HG03571 (cell line): ENCODE data around the gene TATDN2.
"Not testable (repeated sequence)": the region's sequence is repeated elsewhere in the genome, so short reads cannot be mapped to it uniquely, and the experiment has no call there.

Source experiments
- ATAC-seq: cut with Tn5 transposase; IDR thresholded peaks from one replicate; pipeline ENCODE4 v1.9.1; 2021; ENCODE audit not compliant: unreplicated experiment

TATDN2 gene

GRCh38 chr3:10266936-10267335 lies 18.7 kb downstream of the TATDN2 start:
- ATAC-seq = not testable (repeated sequence)

DNA sequence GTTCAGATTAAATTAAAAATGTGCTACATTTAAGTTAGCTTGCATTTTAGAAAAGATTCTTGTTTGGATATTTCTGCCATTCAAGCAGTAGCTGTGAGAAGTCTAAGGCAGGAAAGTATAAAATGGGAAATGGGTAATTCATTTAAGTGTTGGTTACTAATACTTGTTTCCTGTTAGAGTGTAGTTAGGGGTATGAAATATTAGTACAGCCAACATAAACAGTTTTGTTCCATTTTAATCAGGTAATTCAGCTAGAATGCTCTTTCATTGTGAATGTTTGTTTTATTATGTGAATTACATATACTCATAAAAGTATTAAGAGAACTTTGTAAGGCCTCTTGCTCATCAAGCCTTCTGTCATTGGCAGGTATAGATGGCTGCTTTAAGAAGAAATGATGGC lies 19.9 kb downstream of the TATDN2 start:
- no peak for ATAC-seq

DNA sequence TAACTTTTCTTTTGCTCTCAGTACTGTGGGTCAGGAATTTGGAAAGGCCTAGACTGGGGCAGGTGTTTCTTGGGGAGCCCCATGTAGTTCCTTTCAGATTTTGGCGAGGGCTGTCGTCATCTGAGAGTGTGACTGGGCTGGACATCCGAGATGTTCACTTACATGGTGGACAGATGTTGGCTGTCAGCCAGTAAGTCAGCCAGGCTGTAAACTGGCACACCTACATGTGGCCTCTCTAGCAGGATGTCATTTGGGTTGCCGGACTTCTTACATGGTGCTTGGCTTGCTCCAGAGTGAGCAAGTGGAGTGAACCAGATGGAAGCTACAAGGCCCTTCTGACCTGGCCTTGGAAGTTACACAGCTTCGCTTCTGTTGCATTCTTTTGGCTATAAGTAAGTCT lies 20.7 kb downstream of the TATDN2 start:
- no peak for ATAC-seq

GRCh38 chr3:10269443-10269842 lies 21.2 kb downstream of the TATDN2 start:
- ATAC-seq = no peak

DNA sequence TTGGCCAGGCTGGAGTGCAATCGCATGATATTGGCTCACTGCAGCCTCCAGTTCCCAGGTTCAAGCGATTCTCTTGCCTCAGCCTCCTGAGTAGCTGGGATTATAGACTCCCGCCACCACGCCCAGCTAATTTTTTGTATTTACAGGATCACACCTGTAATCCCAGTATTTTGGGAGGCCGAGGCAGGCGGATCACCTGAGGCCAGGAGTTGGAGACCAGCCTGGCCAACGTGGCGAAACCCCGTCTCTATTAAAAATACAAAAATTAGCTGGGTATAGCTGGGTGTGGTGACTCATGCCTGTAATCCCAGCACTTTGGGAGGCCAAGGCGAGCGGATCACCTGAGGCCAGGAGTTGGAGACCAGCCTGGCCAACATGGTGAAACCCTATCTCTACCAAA lies 24.2 kb downstream of the TATDN2 start:
- ATAC-seq = not testable (repeated sequence)

GRCh38 chr3:10272977-10273376 lies 24.7 kb downstream of the TATDN2 start:
- no peak for ATAC-seq

- no peak for ATAC-seq
These were observed 25.5 kb downstream of the TATDN2 start for GRCh38 chr3:10273702-10274305.

DNA sequence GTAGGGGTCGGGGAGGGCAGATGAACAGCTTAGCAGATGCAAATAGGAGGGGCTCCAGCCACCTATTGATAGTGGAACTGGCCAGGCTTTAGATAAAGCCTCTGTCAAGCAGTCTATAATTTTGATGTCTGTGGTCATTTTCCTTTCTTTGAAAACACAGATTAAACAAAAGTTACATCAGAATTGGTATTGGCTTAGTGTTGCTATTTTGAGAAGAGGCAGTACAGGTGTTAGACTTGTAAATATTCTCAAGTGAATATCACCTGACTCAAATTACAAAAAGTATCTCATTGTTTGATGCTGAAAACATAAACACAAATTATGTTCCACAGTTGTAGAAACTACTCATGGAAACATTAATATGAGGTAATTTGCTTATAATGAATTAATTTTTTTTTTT lies 26.3 kb downstream of the TATDN2 start:
- ATAC-seq = no peak

- ATAC-seq = no peak
These were observed 28.9 kb downstream of the TATDN2 start for GRCh38 chr3:10277115-10277625.

DNA sequence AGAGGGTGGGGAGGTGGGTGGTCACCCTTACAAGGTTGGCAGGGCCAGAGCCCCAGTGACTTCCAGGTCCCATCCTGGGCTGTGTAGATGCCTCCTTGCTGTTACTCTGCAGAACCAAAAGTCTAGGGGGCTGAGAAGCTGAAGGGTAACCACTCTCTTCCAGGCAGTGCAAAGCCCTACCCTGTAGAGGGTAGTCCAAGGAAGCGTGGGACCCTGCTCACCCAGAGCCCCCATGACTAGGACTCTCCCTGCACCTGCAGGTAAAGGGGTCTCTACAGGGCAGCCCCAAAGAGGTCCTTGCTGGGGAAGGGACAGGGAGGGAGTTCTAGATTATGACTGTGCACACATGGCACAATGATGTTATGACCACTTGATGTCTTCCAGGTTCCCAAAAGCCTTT lies 30.2 kb downstream of the TATDN2 start:
- ATAC-seq = no peak

DNA sequence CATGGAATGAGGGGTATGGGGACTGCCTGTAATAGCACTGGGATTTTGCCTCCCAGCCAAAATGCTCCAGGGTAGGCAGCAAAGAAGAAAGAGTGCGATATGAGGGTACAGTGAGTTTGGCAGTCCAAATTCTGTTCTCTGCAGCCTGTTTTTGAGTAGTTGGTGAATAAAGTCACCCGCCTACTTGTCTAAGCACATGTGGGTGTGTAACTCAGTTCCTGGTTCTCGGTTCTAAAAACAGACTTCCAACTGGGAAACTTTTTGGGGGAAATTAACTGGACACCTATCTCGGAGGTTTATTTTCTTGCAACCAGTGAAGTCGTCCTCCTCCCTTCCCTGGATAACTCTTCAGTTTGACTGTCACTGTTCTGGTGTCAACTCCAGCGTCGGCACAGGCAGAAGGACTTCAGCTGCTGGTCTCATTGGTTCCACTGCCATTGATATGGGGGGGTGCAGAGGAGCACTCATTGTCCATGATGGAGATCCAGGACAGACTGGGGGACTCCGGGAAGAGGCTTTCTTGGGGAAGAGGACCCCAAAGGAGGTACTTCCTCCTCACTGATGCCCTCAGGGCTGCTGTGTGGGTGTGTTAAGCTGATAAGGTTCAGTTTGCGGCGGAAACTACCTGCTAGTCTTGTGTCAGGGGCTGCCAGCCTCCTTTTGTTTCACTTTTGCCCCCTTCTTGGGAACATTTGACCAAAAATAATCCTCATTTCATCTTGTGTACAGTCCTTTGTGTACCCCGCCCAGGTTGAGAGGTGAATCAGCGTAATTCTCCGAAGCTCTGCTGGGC lies 31.3 kb downstream of the TATDN2 start:
- ATAC-seq = no peak

GRCh38 chr3:10280177-10280529 lies 31.9 kb downstream of the TATDN2 start:
- ATAC-seq = no peak

DNA sequence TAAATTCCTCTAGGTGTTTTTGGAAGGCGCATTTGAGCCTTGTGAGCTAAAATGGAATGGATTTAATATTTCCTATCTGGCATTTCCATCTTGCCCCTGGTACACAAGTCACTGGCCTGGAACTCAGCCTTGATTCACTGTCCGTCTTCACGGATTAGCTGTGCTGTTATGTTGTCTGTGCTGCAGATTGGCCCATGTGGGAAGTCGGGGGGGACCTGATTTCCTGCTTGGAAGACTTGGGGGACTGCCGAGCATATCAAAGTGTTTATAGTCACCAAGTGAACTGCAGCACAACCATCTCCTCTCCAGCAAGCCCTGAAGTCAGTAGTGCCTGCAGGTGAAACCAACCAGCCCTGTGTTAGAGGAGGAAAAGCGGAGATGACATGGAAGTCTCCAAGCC lies 32.3 kb downstream of the TATDN2 start:
- no peak for ATAC-seq

GRCh38 chr3:10281951-10282350 lies 33.7 kb downstream of the TATDN2 start:
- ATAC-seq = no peak

DNA sequence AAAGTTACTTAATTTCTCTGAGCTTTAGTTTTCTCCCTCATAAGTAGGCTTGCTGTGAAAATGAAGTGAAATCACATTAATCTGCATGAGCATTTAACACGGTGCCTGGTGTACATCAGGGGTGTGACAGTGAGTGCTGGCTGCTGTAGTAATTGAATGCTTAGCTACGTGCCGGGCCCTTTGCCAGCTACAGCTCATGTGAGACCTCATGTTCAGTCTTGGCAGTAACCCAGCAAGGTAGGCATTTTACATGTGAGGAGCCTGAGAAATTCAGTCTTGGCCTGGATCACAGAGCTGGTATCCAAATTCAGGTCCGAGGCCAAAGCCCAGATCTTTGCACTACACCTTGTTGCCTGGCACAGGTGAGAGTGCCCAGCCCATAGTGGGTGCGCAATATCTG lies 35.4 kb downstream of the TATDN2 start:
- no peak for ATAC-seq

DNA sequence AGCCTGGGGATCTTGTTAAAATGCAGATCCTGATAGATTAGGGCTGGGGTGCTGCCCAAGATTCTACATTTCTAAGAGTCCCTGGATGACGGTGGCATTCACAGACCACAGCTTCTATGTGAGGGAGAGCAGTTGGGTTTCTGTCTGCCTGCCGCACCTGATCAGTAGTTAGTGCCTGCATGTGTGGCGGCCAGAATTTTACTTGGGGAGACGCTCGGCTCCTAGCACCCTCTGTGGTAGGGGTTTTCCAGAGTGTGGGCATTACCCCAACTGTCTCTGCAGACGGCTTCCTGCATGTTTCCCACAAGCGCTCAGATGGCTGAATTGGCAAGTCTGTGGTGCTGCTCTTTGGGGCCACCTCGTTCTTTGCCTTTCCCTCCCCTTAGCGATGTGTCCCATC lies 36.2 kb downstream of the TATDN2 start:
- no peak for ATAC-seq

DNA sequence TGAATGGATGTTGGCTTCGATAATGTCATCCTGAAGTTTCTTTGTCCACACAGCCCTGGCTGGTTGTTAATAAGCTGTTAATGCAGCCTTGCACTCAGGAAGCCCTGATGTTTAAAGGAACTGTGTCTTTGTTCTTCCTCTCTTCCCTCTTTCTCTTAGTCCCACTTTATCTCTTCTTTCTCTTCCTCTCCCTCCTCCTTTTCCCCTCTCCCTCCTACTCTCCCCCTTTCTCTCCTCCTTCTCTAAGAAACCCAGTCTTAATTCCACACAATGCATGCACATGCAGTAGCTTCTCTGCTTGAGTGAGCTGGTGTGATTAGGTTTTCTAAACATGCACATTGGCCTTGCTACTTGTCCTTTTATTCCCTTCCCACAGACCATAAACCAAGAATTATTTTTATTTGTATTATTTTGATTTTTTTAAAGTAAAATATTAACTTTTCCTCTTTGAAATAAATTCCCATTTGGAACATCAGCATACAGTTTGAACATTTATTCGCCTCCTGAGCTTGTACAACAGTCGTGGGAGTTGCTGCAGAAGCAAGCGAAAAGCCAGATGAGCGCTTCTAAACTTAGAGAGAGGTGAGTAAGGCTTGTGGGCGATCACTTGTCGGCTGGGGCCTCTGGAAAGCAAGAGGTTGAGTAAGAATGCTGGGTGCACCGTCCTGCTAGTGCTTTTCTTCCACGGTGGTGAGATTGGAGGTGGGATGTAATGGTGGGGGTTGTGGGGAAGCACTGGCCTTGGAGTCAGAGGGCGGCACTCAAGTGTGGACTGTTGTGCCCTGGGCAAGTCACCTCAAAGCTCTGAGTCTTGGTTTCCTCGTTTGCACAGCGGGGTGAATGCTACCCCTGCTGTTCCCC lies 37.2 kb downstream of the TATDN2 start:
- ATAC-seq = no peak

DNA sequence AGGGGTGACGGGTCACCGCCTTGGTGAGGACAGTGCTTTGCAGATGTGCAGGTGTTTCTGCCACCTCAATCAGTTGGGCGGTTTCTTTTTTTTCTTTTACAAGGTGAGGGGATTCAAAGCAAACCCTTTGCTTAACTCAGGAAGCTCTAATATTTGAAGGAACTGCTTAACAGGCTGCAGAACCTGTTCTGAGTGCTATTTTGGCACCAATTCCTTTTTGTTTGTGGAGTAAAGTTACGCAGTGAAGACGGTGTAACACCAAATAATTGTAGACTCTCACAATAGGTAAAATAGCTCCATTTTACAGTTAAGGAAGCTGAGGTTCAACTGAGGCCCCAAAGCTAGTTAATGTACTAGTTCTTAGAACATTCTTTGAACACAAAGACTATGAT lies 37.9 kb downstream of the TATDN2 start:
- ATAC-seq = no peak

GRCh38 chr3:10286596-10287295 lies 38.5 kb downstream of the TATDN2 start:
- ATAC-seq = no peak

DNA sequence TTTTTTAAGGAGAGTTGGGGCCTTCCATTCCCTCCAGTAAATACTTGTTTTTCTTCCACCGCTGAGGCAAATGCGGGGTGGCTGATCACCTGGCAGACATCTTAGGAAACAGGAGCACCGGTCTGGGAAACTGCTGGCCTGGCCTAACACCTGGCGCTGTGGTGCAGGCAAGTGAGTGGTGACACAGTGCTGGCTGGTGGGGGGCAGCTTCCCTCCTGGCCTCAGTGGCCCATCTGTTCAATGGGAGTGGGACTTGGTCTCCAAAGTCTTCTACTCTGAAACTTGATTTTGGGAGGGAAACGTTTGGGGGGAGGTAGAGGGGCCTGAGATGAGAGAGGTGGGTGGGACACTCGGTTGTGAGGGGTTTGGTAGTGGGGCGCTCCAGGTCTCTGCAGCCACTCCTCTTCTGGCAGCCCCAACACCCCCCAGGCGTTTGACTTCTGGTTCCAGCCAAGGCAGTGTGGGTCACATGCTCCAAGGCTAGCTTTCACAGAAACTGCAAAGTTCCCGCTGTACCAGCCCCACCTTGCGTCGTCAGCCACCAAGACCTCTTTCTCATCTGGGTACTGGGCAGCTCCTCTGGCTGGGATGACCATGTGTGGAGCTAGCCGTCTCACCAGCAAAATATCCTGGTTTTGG lies 39.8 kb downstream of the TATDN2 start:
- no peak for ATAC-seq

DNA sequence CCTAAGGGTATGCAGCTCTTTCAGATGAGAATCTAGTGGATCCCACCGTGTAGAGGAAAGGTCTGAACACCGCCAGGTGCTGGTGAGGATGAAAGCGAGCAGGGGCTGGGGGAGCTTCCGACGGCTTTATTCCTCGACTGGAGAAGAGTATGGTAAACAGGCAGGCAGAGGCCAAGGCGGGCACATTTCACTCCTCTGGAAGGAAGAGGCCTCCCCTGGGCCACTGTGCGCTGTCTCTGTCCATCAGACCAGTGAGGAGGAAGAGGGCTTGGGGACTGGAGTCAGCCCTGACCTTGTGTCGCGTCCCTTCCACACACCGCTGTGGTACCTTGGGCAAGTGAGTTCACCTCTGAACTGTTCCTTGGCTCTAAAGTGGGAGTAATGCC lies 40.3 kb downstream of the TATDN2 start:
- no peak for ATAC-seq
